ENCODE results near the gene SMAD3.
A peak's percentile ranks its signal among the peaks of the same experiment; 100 is the strongest.
"Not testable (repeated sequence)": the region's sequence is repeated elsewhere in the genome, so short reads cannot be mapped to it uniquely, and the experiment has no call there.

SMAD3 gene

DNA sequence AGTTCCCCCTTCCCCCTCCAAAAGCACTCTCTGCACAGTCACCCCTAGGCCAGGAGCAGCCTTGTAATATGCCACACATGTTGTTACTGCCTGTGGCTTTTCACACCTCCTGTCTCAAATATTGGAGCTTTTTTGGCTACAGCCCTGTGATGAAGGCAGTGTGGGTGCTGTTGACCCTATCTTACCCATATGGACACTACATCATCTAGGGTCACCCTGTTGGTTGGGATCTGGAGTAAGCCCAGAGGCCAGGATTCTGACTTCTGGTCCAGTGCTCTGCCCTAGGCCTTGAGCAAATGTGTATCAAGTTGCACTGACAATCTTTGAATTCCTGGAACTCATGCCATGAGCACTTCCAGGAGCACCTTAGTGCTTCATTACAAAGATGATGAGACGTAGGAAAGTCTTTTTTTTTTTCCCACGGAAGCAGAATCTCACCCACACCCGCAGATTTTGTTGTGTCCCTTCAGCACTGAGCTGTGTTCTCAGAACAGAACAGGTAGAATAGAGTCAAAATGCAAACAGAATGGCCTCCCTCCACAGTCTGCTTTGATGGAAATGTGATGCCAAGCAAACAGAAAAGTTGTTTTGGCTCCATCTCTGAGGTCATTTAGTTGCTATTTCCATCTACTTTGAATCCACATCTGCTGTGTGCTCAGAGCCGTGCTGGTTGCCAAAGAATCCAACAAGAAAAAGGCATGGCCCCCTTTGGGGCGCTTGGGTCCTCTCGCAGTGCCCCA lies 49.6 kb downstream of the SMAD3 start:
- no peak for DNase-seq

DNA sequence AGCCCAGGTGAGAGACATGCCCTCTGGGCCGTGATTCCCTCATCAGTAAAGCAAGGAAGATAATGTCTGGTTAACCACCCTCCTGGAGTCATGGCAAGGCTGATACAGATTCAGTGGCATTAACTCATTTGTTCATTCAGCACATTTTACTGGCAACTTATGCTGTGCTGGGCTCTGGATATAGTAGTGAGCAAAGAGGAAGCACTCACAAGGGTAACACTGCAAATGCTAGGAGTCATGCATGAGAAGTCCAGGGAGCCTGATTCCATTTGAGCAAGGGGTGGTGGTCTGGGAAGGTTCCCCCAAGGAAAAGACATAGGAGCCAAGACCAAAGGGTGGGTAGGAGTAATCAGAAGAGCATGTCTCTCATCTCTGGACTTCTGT lies 50.2 kb downstream of the SMAD3 start:
- no peak for DNase-seq

GRCh38 chr15:67116742-67117141 lies 51.3 kb downstream of the SMAD3 start:
- DNase-seq, result no peak

- no peak for DNase-seq
Observed at GRCh38 chr15:67117370-67117769, 52.0 kb downstream of the SMAD3 start.

DNA sequence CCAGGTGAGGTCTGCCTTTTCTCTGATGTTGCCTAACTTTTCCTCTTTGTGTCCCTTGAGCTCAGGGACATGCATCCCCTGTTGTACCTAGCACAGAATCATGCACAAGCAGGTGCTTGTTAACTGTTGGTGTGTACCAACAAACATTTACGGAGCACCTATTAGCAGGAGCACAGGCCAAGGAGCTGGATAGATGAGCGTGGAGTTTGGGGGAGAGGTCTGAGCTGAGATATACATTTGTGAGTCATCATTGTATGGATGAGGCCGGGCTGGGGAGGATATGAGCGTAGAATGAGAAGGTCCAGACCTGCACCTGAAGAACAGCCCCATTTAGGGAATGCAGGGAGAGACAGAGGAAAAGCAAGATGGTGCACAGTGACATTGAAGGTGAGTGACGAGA lies 53.4 kb downstream of the SMAD3 start:
- no peak for DNase-seq

GRCh38 chr15:67119238-67119846 lies 53.9 kb downstream of the SMAD3 start:
- DNase-seq, result no peak

DNA sequence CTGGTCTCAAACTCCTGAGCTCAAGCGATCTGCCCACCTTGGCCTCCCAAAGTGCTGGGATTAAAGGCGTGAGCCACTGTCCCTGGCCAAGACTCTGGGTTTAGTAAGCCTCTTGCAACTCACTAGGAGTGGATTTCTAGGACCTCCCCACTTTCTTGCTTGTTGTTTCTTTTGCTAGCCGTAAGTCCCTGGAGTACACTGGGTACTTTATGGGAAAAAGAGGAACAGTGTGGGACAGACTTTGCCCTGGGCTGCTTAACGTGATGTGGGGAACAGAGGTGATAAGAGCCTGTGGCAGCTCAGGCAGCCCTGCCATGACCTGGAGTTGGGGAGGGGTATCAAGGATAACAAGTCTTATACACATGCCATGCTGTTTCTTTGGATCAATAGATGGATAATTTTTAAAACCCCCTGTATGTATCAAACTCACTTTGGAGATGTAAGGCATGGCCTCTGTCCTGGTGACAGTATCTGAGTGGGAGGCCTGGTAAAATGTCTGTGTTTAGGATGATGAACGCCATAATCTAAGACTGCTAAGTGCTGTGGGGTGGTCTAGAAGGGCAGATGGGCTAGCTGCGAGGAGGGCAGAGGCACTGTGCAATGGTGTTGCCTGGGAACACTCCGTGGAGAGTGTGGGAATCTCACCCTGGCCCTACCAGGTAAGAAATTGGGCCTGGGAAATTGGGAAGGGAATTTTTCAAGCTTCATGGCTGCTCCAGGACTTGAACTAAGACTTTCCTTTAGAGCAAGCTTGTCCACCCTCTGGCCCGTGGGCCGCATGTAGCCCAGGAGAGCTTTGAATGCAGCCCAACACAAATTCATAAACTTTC lies 54.8 kb downstream of the SMAD3 start:
- DNase-seq, result no peak

- no peak for DNase-seq
Observed at GRCh38 chr15:67120839-67121643, 55.6 kb downstream of the SMAD3 start.

GRCh38 chr15:67121644-67122605 lies 56.5 kb downstream of the SMAD3 start:
- no peak for DNase-seq

DNA sequence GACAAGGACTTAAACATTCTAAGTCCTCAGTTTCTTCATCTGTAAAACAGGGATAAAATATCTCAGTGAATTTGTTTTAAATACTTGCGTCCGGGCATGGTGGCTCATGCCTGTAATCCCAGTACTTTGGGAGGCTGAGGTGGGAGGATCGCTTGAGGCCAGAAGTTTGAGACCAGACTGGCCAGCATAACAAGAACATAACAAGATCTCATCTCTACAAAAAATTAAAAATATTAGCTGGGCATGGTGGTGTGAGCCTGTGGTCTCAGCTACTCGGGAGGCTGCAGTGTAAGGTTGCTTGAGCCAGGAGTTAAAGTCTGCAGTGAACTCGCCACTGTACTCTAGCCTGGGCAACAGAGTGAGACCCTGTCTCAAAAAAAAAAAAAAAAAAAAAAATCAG lies 57.4 kb downstream of the SMAD3 start:
- DNase-seq, result not testable (repeated sequence)

DNA sequence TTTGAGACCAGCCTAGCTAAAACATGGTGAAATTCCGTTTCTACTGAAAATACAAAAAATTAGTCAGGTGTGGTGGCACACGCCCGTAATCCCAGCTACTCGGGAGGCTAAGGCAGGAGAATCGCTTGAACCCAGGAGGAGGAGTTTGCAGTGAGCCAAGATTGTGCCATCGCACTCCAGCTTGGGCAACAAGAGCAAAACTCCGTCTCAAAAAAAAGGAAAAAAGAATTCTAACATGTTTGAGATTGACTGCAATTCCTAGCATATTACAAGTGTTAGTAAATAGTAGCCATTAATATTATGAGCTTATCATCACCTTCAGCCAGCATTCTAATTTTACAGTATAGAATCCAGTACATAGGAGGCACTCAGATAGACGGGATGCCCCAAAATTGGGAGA lies 57.9 kb downstream of the SMAD3 start:
- DNase-seq, result not testable (repeated sequence)

DNA sequence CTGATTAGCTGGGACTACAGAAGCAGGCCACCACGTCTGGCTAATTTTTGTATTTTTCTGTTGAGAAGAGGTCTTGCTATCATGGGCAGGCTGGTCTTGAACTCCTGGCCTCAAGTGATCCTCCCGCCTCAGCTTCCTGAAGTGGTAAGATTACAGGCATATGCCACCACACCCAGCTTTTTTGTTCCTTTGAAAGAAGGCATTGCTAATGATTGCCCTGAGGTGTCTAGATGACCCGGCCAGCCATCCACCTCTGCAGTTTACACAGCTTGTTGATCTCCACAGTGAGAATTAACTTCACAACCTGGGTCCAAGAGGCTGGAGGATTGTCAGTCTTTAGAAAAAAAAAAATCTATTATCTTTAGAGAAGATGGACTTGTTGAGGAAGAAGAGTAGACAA lies 58.7 kb downstream of the SMAD3 start:
- DNase-seq, result no peak

- DNase-seq, result no peak
Observed at GRCh38 chr15:67124911-67125588, 59.6 kb downstream of the SMAD3 start.

- peak; percentile 85 for DNase-seq
Observed at GRCh38 chr15:67125589-67126502, 60.4 kb downstream of the SMAD3 start.

GRCh38 chr15:67126551-67127330 lies 61.3 kb downstream of the SMAD3 start:
- no peak for DNase-seq

DNA sequence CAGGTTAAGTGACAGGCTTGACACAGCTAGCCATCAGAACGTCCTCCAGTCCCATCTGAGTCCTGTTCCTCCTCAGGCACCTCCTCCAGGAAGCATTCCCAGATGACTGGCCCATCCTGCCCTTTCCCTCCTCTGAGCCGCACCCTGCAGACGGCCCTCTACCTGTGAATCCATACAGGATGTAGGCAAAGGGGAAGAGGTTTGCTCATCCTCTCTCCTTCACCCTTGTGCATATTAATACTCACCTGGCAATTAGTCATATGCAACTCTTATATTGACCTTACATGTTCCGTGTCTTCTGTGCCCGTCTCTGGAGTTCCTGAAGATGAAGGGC lies 61.9 kb downstream of the SMAD3 start:
- no peak for DNase-seq

GRCh38 chr15:67127965-67128364 lies 62.6 kb downstream of the SMAD3 start:
- no peak for DNase-seq

- no peak for DNase-seq
Observed at GRCh38 chr15:67130166-67130565, 64.8 kb downstream of the SMAD3 start.

All from NCI-H2171 (cell line).